H9 (cell line): ENCODE data around the gene TMEM132D. TPM values are rescaled to one million over a fixed set of nuclear protein-coding genes. Genes with fewer than 3 reads are reported as not detected.

ENCODE experiments used
- DNase-seq: peaks from one replicate; pipeline ENCODE4 v3.0.0-alpha.2; 2017
- H2AFZ ChIP-seq: one replicate; pipeline ENCODE4 v1.6.1; 2013; ENCODE audit warnings: mild to moderate bottlenecking, low read length, control low read depth, moderate library complexity
- H2AK5ac ChIP-seq: 2 replicates; pipeline ENCODE4 v1.6.1; 2013; ENCODE audit warnings: low read length, control low read depth, mixed read lengths; ENCODE audit not compliant: insufficient read length
- H2BK120ac ChIP-seq: one replicate; pipeline ENCODE4 v1.6.1; 2013; ENCODE audit warnings: low read depth, mild to moderate bottlenecking, low read length, control low read depth, inconsistent platforms; ENCODE audit not compliant: poor library complexity, severe bottlenecking
- H2BK12ac ChIP-seq: 2 replicates; pipeline ENCODE4 v1.6.1; 2013; ENCODE audit warnings: low read length, control low read depth, mixed read lengths, low read depth; ENCODE audit not compliant: insufficient read length
- H2BK15ac ChIP-seq: 2 replicates; pipeline ENCODE4 v1.6.1; 2013; ENCODE audit warnings: low read depth, low read length, control low read depth
- H2BK20ac ChIP-seq: one replicate; pipeline ENCODE4 v1.6.1; 2013; ENCODE audit warnings: low read depth, mild to moderate bottlenecking, low read length, control low read depth, inconsistent platforms; ENCODE audit not compliant: poor library complexity, severe bottlenecking
- H2BK5ac ChIP-seq: 2 replicates; pipeline ENCODE4 v1.6.1; 2013; ENCODE audit warnings: low read length, control low read depth, mixed read lengths; ENCODE audit not compliant: insufficient read length
- H3K14ac ChIP-seq: 2 replicates; pipeline ENCODE4 v1.6.1; 2013; ENCODE audit warnings: low read length, control low read depth; ENCODE audit not compliant: insufficient read depth
- H3K18ac ChIP-seq: 2 replicates; pipeline ENCODE4 v1.6.1; 2013; ENCODE audit warnings: low read depth, mild to moderate bottlenecking, mixed read lengths, low read length, control low read depth; ENCODE audit not compliant: insufficient read length
- H3K23ac ChIP-seq: 2 replicates; pipeline ENCODE4 v1.6.1; 2013; ENCODE audit warnings: low read length, control low read depth, mixed read lengths, low read depth; ENCODE audit not compliant: insufficient read length
- H3K23me2 ChIP-seq: 2 replicates; pipeline ENCODE4 v1.6.1; 2013; ENCODE audit warnings: low read depth, mild to moderate bottlenecking, mixed read lengths, low read length, control low read depth; ENCODE audit not compliant: insufficient read length, poor library complexity, severe bottlenecking
- H3K27ac ChIP-seq: 2 replicates; pipeline ENCODE4 v1.5.1; 2013; ENCODE audit warnings: low read length, control low read depth, mixed read lengths, low read depth; ENCODE audit not compliant: insufficient read length
- H3K27me3 ChIP-seq: 2 replicates; pipeline ENCODE4 v1.6.1; 2013; ENCODE audit warnings: low read length, control low read depth, inconsistent platforms; ENCODE audit not compliant: insufficient read depth
- H3K4ac ChIP-seq: 2 replicates; pipeline ENCODE4 v1.6.1; 2013; ENCODE audit warnings: low read depth, mild to moderate bottlenecking, control low read depth, inconsistent platforms, low read length, moderate library complexity
- H3K4me1 ChIP-seq: 2 replicates; pipeline ENCODE4 v1.6.1; 2013; ENCODE audit warnings: low read length, control low read depth, inconsistent platforms; ENCODE audit not compliant: insufficient read depth
- H3K4me2 ChIP-seq: 2 replicates; pipeline ENCODE4 v1.6.1; 2013; ENCODE audit warnings: low read length, control low read depth, mixed read lengths; ENCODE audit not compliant: insufficient read length, insufficient read depth
- H3K56ac ChIP-seq: 2 replicates; pipeline ENCODE4 v1.6.1; 2013; ENCODE audit warnings: low read depth, mild to moderate bottlenecking, mixed read lengths, low read length, control low read depth; ENCODE audit not compliant: insufficient read length
- H3K79me1 ChIP-seq: 2 replicates; pipeline ENCODE4 v1.6.1; 2013; ENCODE audit warnings: low read depth, mild to moderate bottlenecking, moderate library complexity, low read length, control low read depth, inconsistent platforms; ENCODE audit not compliant: insufficient read depth, poor library complexity, severe bottlenecking
- H3K79me2 ChIP-seq: 2 replicates; pipeline ENCODE4 v1.6.1; 2013; ENCODE audit warnings: low read length, control low read depth, inconsistent platforms; ENCODE audit not compliant: insufficient read depth
- H3K9ac ChIP-seq: 2 replicates; pipeline ENCODE4 v1.6.1; 2013; ENCODE audit warnings: low read length, control low read depth, mixed read lengths; ENCODE audit not compliant: insufficient read length; ENCODE audit errors: extremely low read depth
- H3K9me3 ChIP-seq: one replicate; pipeline ENCODE4 v1.6.1; 2013; ENCODE audit warnings: low read depth, low read length, inconsistent platforms; ENCODE audit not compliant: control insufficient read depth
- H3T11ph ChIP-seq: one replicate; pipeline ENCODE4 v1.6.1; 2013; ENCODE audit warnings: mild to moderate bottlenecking, low read length, control low read depth, inconsistent platforms
- H4K20me1 ChIP-seq: one replicate; pipeline ENCODE4 v1.6.1; 2013; ENCODE audit not compliant: control insufficient read depth, insufficient read length, insufficient read depth
- H4K5ac ChIP-seq: 2 replicates; pipeline ENCODE4 v1.6.1; 2013; ENCODE audit warnings: low read depth, mild to moderate bottlenecking, mixed read lengths, low read length, control low read depth; ENCODE audit not compliant: insufficient read length
- H4K8ac ChIP-seq: replicated peaks from 2 replicates; pipeline ENCODE4 v1.6.1; 2013; ENCODE audit warnings: low read length, control low read depth, mixed read lengths, low read depth; ENCODE audit not compliant: insufficient read length
- H4K91ac ChIP-seq: 2 replicates; pipeline ENCODE4 v1.6.1; 2013; ENCODE audit warnings: low read depth, mild to moderate bottlenecking, moderate library complexity, mixed read lengths, low read length, control low read depth; ENCODE audit not compliant: insufficient read length
- H3K27ac Mint-ChIP-seq, 3 experiments: 2 replicates in 2 of 3; 3 replicates in 1 of 3; pipeline ENCODE4 v1.8.0; 2020 to 2021; ENCODE audit warnings: mixed read lengths in 3 of 3, mild to moderate bottlenecking in 1 of 3, moderate library complexity in 1 of 3
- H3K27me3 Mint-ChIP-seq: 2 replicates; pipeline ENCODE4 v1.8.0; 2021; ENCODE audit warnings: low read depth, mild to moderate bottlenecking, moderate library complexity, mixed read lengths
- H3K36me3 Mint-ChIP-seq, 3 experiments: 2 replicates in 2 of 3; 3 replicates in 1 of 3; pipeline ENCODE4 v1.8.0; 2020 to 2021; ENCODE audit warnings: low read depth in 3 of 3, mixed read lengths in 3 of 3; ENCODE audit not compliant: insufficient read depth in 1 of 3
- H3K4me1 Mint-ChIP-seq, 2 experiments: 2 replicates each; pipeline ENCODE4 v1.8.0; 2020; ENCODE audit warnings: mixed read lengths in 2 of 2
- H3K4me3 Mint-ChIP-seq, 2 experiments: 2 replicates in 1 of 2; 3 replicates in 1 of 2; pipeline ENCODE4 v1.8.0; 2020 to 2021; ENCODE audit warnings: mild to moderate bottlenecking in 2 of 2, mixed read lengths in 2 of 2, moderate library complexity in 1 of 2
- H3K9me3 Mint-ChIP-seq, 2 experiments: 2 replicates in 1 of 2; 3 replicates in 1 of 2; pipeline ENCODE4 v1.8.0; 2020; ENCODE audit warnings: mild to moderate bottlenecking in 2 of 2, mixed read lengths in 2 of 2, moderate library complexity in 1 of 2
- WGBS: extraction: QIAGEN DNeasy Blood & Tissue Kit; methylation state at CpG from one replicate; pipeline ENCODE4 v1.1.7; 2013; ENCODE audit warnings: missing lambda C conversion rate, low lambda C conversion rate, mixed read lengths; ENCODE audit not compliant: insufficient read length; ENCODE audit errors: extremely low coverage; 5-methylcytosine and 5-hydroxymethylcytosine counted together
- total RNA-seq: library from RNA; stranded (reverse); gene quantifications from 2 replicates; pipeline ENCODE4 v1.2.1, GENCODE V29; 2021
- TF ChIP-seq, protein P1 (sequence below): fragments of 200-600 bp; sonication (generic); conservative IDR thresholded peaks from 3 replicates; pipeline ENCODE4 v1.8.0; 2021; ENCODE audit warnings: antibody characterized with exemption, mild to moderate bottlenecking

The TMEM132D gene
- total RNA-seq, 1 experiment from 2014 or later, result 6.1 TPM

DNA sequence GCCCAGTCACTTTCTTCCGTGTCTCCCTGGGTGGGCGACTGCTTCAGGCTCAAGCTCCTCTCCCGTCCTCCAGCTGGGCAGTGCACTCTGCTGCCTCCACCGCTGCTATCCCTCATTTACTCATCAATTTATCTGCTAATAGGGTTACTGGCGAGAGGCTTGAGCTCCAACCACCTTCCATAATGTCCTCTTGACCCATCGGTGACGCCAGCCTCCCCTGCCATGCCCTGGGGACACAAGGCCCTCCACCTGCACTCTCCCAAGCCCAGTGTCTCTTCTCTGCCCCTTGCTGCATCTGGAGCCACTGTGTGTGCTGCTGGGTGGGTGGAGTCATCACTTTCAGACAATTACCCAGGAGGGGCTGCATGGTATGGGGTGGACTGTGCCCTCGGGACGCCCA, 78.5 kb downstream of the TMEM132D start:
- no peaks in the 10 kb centered on the region for H3K27me3 ChIP-seq
- H3K9me3 ChIP-seq, result no peaks in the 10 kb centered on the region
- TF ChIP-seq, protein P1, sequence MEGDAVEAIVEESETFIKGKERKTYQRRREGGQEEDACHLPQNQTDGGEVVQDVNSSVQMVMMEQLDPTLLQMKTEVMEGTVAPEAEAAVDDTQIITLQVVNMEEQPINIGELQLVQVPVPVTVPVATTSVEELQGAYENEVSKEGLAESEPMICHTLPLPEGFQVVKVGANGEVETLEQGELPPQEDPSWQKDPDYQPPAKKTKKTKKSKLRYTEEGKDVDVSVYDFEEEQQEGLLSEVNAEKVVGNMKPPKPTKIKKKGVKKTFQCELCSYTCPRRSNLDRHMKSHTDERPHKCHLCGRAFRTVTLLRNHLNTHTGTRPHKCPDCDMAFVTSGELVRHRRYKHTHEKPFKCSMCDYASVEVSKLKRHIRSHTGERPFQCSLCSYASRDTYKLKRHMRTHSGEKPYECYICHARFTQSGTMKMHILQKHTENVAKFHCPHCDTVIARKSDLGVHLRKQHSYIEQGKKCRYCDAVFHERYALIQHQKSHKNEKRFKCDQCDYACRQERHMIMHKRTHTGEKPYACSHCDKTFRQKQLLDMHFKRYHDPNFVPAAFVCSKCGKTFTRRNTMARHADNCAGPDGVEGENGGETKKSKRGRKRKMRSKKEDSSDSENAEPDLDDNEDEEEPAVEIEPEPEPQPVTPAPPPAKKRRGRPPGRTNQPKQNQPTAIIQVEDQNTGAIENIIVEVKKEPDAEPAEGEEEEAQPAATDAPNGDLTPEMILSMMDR, result no peak
- no peak overlapping the region for H3K9ac ChIP-seq
- WGBS, result no CpG with 5 or more reads among the region's 9 CpGs
- no peak overlapping the region for H3K18ac ChIP-seq
- no peak overlapping the region for H2BK12ac ChIP-seq
- peaks cover 11 to 20% (median 11%) of the 10 kb centered on the region in 3 experiments; a peak in 6 of 7 replicates for H3K36me3 Mint-ChIP-seq
- peaks cover 40 to 45% of the 10 kb centered on the region in 2 experiments for H3K4me1 Mint-ChIP-seq
- H2AK5ac ChIP-seq, result no peak overlapping the region
- no peak overlapping the region for H3K14ac ChIP-seq
- peaks cover 7 to 12% of the 10 kb centered on the region in 2 experiments for H3K9me3 Mint-ChIP-seq
- no peak overlapping the region for H2BK5ac ChIP-seq
- H3K4me2 ChIP-seq, result no peak overlapping the region
- DNase-seq, result no peak
- no peaks in the 10 kb centered on the region for H3K79me1 ChIP-seq
- H2BK15ac ChIP-seq, result no peak overlapping the region
- H3K79me2 ChIP-seq, result peaks cover 2% of the 10 kb centered on the region; the same call in 1 of the 2 replicates
- no peaks in the 10 kb centered on the region for H3K23me2 ChIP-seq
- H3K4ac ChIP-seq, result no peak overlapping the region
- no peak overlapping the region for H4K91ac ChIP-seq
- H4K5ac ChIP-seq, result no peak overlapping the region
- H3K27me3 Mint-ChIP-seq, result no peaks in the 10 kb centered on the region; the same call in 1 of the 2 replicates
- no peak overlapping the region for H3K4me3 Mint-ChIP-seq
- no peak overlapping the region for H2BK120ac ChIP-seq
- H3K4me1 ChIP-seq, result peaks cover 9% of the 10 kb centered on the region; the same call in 1 of the 2 replicates
- no peak overlapping the region for H3K23ac ChIP-seq
- H3T11ph ChIP-seq, result no peak overlapping the region
- no peak overlapping the region for H2BK20ac ChIP-seq
- H3K27ac Mint-ChIP-seq, result peak overlapping the region; percentile 83 to 94 (median 89); a peak in 5 of 7 replicates
- H4K8ac ChIP-seq, result no peak overlapping the region
- no peaks in the 10 kb centered on the region for H4K20me1 ChIP-seq
- no peak overlapping the region for H2AFZ ChIP-seq
- H3K27ac ChIP-seq, result no peak overlapping the region
- H3K56ac ChIP-seq, result no peak overlapping the region
